SK-N-SH (cell line): ENCODE measurements around the gene KANSL3.

Experiments
- CTCF ChIP-seq: fragments of 200-600 bp; sonication (generic); IDR thresholded peaks from 2 replicates; pipeline ENCODE4 v1.6.1; 2017; ENCODE audit warnings: antibody characterized with exemption, mild to moderate bottlenecking, moderate library complexity
- ELF1 ChIP-seq: IDR thresholded peaks from 2 replicates; pipeline ENCODE4 v1.4.0; 2012
- EP300 ChIP-seq, 2 experiments: IDR thresholded peaks; 2 replicates each; pipeline versions ENCODE4 v1.4.0 to v1.6.1; 2012; ENCODE audit warnings: borderline replicate concordance in 1 of 2, low read depth in 1 of 2, low read length in 1 of 2
- GATA2 ChIP-seq: sonication (generic); formaldehyde crosslinking; IDR thresholded peaks from 2 replicates; pipeline ENCODE4 v1.5.0; 2020; ENCODE audit warnings: mild to moderate bottlenecking, missing genetic modification reagents
- MAX ChIP-seq: IDR thresholded peaks from 2 replicates; pipeline ENCODE4 v1.4.0; 2012; ENCODE audit warnings: low read depth
- NRF1 ChIP-seq: IDR thresholded peaks from 2 replicates; pipeline ENCODE4 v1.6.1; 2012; ENCODE audit warnings: low read depth, mild to moderate bottlenecking, low read length
- RFX5 ChIP-seq: IDR thresholded peaks from 2 replicates; pipeline ENCODE4 v1.6.1; 2012; ENCODE audit warnings: mild to moderate bottlenecking, improper control_type of control experiment, low read length
- RXRA ChIP-seq: IDR thresholded peaks from 2 replicates; pipeline ENCODE4 v1.4.0; 2012; ENCODE audit warnings: low read depth, mild to moderate bottlenecking, borderline replicate concordance
- SIN3A ChIP-seq: IDR thresholded peaks from 2 replicates; pipeline ENCODE4 v1.6.1; 2012; ENCODE audit warnings: low read depth, mild to moderate bottlenecking, low read length, moderate library complexity, borderline replicate concordance
- SMC3 ChIP-seq: IDR thresholded peaks from 2 replicates; pipeline ENCODE4 v1.6.1; 2012; ENCODE audit warnings: low read depth, low read length, improper control_type of control experiment
- TAF1 ChIP-seq: IDR thresholded peaks from 2 replicates; pipeline ENCODE4 v1.6.1; 2012; ENCODE audit warnings: low read depth, mild to moderate bottlenecking, low read length, moderate library complexity, borderline replicate concordance
- TEAD4 ChIP-seq: IDR thresholded peaks from 2 replicates; pipeline ENCODE4 v1.4.0; 2012; ENCODE audit warnings: mild to moderate bottlenecking, borderline replicate concordance; ENCODE audit not compliant: insufficient read depth
- TF ChIP-seq, protein P1 (sequence below): fragments of 150-350 bp; IDR thresholded peaks from 2 replicates; pipeline ENCODE4 v1.6.1; 2016; ENCODE audit warnings: mild to moderate bottlenecking, low read depth, low read length

DNA sequence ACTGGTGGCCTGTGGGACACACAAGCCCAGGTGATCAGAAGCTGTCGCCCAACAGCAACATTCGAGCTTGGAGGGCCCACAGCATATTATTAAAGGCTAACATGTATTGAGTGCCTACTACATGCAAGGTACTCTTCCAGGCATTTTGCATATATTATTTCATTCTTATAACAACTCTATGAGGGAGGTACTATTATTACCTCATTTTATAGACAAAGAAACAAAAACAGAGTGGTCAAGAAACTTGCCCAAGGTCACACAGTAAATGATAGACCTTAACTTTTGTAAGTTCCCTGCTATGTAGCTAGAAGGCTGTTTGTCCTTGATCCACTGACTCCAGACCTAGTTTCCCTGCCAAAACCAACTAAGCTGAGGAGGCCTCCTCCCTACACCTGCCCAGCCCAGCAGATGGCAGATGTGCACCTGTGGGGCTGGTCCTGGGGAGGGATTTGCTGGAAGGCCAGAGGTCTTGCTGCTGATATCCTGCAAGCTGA is 35.7 kb downstream of the KANSL3 start:
- TF ChIP-seq MAX: no peak
- no peak; the same call in 1 of the 2 replicates for TF ChIP-seq CTCF
- no peak for TF ChIP-seq SIN3A
- no peak for TF ChIP-seq NRF1
- TF ChIP-seq EP300 (IDR thresholded peaks at IDR 0.05; ENCODE audit: borderline replicate concordance in 1 of 2, low read depth in 1 of 2, low read length in 1 of 2): no peak
- TF ChIP-seq ELF1: no peak
- TF ChIP-seq, protein P1, sequence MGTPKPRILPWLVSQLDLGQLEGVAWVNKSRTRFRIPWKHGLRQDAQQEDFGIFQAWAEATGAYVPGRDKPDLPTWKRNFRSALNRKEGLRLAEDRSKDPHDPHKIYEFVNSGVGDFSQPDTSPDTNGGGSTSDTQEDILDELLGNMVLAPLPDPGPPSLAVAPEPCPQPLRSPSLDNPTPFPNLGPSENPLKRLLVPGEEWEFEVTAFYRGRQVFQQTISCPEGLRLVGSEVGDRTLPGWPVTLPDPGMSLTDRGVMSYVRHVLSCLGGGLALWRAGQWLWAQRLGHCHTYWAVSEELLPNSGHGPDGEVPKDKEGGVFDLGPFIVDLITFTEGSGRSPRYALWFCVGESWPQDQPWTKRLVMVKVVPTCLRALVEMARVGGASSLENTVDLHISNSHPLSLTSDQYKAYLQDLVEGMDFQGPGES: no peak
- no peak for TF ChIP-seq GATA2
- TF ChIP-seq TAF1: no peak
- TF ChIP-seq RFX5: no peak
- TF ChIP-seq SMC3: no peak
- no peak for TF ChIP-seq RXRA
- TF ChIP-seq TEAD4: no peak
